Measurements from ENCODE around the gene TEX48.

DNA sequence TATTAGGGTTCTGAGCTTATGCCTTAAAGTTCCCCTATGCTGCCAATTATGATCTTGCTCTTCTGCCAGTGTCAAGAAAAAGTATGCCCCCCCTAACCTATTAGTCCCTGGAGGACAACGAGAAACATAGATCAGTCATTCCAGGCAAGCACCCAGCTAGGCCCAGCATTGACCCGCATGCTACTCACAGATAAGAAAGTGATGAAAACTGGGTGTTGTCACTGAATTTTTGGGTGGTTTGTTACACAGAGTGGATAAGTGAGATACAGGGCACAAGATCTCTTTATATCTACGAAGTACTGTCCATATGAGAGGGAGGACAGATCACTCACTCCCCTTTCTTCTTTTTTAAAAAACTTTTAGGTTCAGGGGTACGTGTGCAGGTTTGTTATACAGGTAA is 6.4 kb upstream of the TEX48 start:
- TF ChIP-seq POLR2A (IDR thresholded peaks at IDR 0.05) = no peak
- TF ChIP-seq, protein P1, sequence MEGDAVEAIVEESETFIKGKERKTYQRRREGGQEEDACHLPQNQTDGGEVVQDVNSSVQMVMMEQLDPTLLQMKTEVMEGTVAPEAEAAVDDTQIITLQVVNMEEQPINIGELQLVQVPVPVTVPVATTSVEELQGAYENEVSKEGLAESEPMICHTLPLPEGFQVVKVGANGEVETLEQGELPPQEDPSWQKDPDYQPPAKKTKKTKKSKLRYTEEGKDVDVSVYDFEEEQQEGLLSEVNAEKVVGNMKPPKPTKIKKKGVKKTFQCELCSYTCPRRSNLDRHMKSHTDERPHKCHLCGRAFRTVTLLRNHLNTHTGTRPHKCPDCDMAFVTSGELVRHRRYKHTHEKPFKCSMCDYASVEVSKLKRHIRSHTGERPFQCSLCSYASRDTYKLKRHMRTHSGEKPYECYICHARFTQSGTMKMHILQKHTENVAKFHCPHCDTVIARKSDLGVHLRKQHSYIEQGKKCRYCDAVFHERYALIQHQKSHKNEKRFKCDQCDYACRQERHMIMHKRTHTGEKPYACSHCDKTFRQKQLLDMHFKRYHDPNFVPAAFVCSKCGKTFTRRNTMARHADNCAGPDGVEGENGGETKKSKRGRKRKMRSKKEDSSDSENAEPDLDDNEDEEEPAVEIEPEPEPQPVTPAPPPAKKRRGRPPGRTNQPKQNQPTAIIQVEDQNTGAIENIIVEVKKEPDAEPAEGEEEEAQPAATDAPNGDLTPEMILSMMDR (IDR thresholded peaks at IDR 0.05) = no peak

Data from right lobe of liver (tissue), 4 donors.